ENCODE results near the gene ADAMTSL3. TPM values are rescaled to one million over a fixed set of nuclear protein-coding genes. Genes with fewer than 3 reads are reported as not detected.

The ADAMTSL3 gene
- total and polyA plus RNA-seq, 4 donors, result 0.85 to 58.2 (median 7.9) TPM

- Histone ChIP-seq H3K36me3 (ENCODE audit: control insufficient read depth in 4 of 4, insufficient read depth in 4 of 4, low read length in 4 of 4) (no peaks in the 10 kb centered on the region), H3K4me3 (no peak overlapping the region), H3K27me3 (ENCODE audit: control insufficient read depth in 3 of 3, insufficient read depth in 3 of 3, low read length in 2 of 3) (no peaks in the 10 kb centered on the region), H3K4me1 (ENCODE audit: control insufficient read depth in 5 of 5, insufficient read depth in 5 of 5, low read length in 5 of 5) (peaks cover 0 to 12% (median 2%) of the 10 kb centered on the region in 5 donors), H3K9ac (ENCODE audit: insufficient read depth in 1 of 2, low read length in 2 of 2) (no peak overlapping the region), H3K27ac (ENCODE audit: low read depth in 1 of 2, low read length in 1 of 2) (no peak overlapping the region), H3K9me3 (ENCODE audit: control insufficient read depth in 4 of 4, insufficient read depth in 3 of 4, low read length in 3 of 4) (no peaks in the 10 kb centered on the region)
- ATAC-seq (ENCODE audit: insufficient read depth, low FRiP score) (no peak), DNase-seq (peak in 2 of 3 donors; percentile 12 to 44)
- WGBS, 2 donors, result 60 to 65% methylated on average over 1 of the region's 1 CpG
- TF ChIP-seq CTCF (IDR thresholded peaks at IDR 0.05; ENCODE audit: control extremely low read depth, extremely low read depth), result no peak
These were observed 115.6 kb downstream of the ADAMTSL3 start for GRCh38 chr15:83769411-83769999.

DNA sequence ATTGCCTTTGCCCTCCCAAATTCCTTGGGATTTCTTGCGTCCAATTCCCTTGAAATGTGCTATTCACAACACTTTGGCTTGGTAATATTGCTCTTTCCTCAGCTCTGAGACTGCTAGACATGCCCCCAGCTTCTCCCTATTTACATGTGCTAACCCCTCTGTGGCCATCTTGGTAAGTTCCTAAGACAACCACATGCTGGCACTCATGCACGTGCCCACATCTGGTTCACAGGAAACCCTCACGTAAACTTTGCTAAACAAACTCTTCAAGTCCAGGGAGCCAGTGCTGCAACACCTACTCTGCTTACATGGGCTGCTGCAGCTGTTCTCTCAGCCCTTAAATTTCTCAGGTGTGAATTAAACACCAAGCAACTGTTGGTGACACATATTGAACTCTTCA, 121.8 kb downstream of the ADAMTSL3 start:
- 19 to 60% methylated on average over 3 of the region's 3 CpGs for WGBS, 2 donors
- H3K9me3 ChIP-seq (ENCODE audit: control insufficient read depth in 4 of 4, insufficient read depth in 3 of 4, low read length in 3 of 4), result no peaks in the 10 kb centered on the region
- ATAC-seq (ENCODE audit: insufficient read depth, low FRiP score), result no peak

GRCh38 chr15:83776986-83777385, 123.1 kb downstream of the ADAMTSL3 start:
- ATAC-seq (ENCODE audit: insufficient read depth, low FRiP score) (no peak), DNase-seq (no peak)
- no peaks in the 10 kb centered on the region for H3K4me1 ChIP-seq (ENCODE audit: control insufficient read depth in 5 of 5, insufficient read depth in 5 of 5, low read length in 5 of 5)
- no peak overlapping the region for H3K9ac ChIP-seq (ENCODE audit: insufficient read depth in 1 of 2, low read length in 2 of 2)
- WGBS, 2 donors, result 89 to 93% methylated on average over 4 of the region's 4 CpGs
- TF ChIP-seq CTCF (IDR thresholded peaks at IDR 0.05; ENCODE audit: control extremely low read depth, extremely low read depth), result no peak
- no peak overlapping the region for H3K27ac ChIP-seq (ENCODE audit: low read depth in 1 of 2, low read length in 1 of 2)
- H3K27me3 ChIP-seq (ENCODE audit: control insufficient read depth in 3 of 3, insufficient read depth in 3 of 3, low read length in 2 of 3), result no peaks in the 10 kb centered on the region
- no peaks in the 10 kb centered on the region for H3K9me3 ChIP-seq (ENCODE audit: control insufficient read depth in 4 of 4, insufficient read depth in 3 of 4, low read length in 3 of 4)
- no peaks in the 10 kb centered on the region for H3K36me3 ChIP-seq (ENCODE audit: control insufficient read depth in 4 of 4, insufficient read depth in 4 of 4, low read length in 4 of 4)
- H3K4me3 ChIP-seq, result no peak overlapping the region

More for the DNA sequence above, 121.8 kb downstream of the ADAMTSL3 start:
- H3K36me3 ChIP-seq (ENCODE audit: control insufficient read depth in 4 of 4, insufficient read depth in 4 of 4, low read length in 4 of 4), result no peaks in the 10 kb centered on the region
- no peaks in the 10 kb centered on the region for H3K4me1 ChIP-seq (ENCODE audit: control insufficient read depth in 5 of 5, insufficient read depth in 5 of 5, low read length in 5 of 5)
- TF ChIP-seq CTCF (IDR thresholded peaks at IDR 0.05; ENCODE audit: control extremely low read depth, extremely low read depth), result no peak
- DNase-seq, result peak in 1 of 3 donors; percentile 3
- no peak overlapping the region for H3K9ac ChIP-seq (ENCODE audit: insufficient read depth in 1 of 2, low read length in 2 of 2)
- H3K27ac ChIP-seq (ENCODE audit: low read depth in 1 of 2, low read length in 1 of 2), result no peak overlapping the region
- H3K27me3 ChIP-seq (ENCODE audit: control insufficient read depth in 3 of 3, insufficient read depth in 3 of 3, low read length in 2 of 3), result no peaks in the 10 kb centered on the region
- no peak overlapping the region for H3K4me3 ChIP-seq

DNA sequence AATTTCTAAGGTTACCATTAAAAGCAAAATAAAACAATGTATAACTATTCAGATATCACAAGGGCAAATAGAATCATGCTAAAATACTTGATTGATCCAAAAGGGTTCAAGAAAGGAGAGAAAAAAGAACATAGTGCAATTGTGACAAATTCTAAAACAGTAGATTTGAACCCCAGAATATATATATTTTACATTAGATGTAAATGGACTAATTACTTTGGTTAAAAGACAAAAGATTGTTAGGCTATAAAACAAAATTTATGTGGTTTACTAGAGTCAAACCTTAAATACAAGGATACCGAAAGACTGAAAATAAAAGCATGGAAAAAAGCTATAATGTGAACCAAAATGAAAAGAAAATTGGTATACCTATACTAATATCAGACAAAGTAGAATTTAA, 129.3 kb downstream of the ADAMTSL3 start:
- H3K4me3 ChIP-seq, result no peak overlapping the region
- WGBS, 2 donors, result 93 to 95% methylated on average over 1 of the region's 1 CpG
- no peaks in the 10 kb centered on the region for H3K4me1 ChIP-seq (ENCODE audit: control insufficient read depth in 5 of 5, insufficient read depth in 5 of 5, low read length in 5 of 5)
- DNase-seq (no peak), ATAC-seq (ENCODE audit: insufficient read depth, low FRiP score) (no peak)
- H3K27me3 ChIP-seq (ENCODE audit: control insufficient read depth in 3 of 3, insufficient read depth in 3 of 3, low read length in 2 of 3), result no peaks in the 10 kb centered on the region
- H3K9me3 ChIP-seq (ENCODE audit: control insufficient read depth in 4 of 4, insufficient read depth in 3 of 4, low read length in 3 of 4), result no peaks in the 10 kb centered on the region
- no peak for TF ChIP-seq CTCF (IDR thresholded peaks at IDR 0.05; ENCODE audit: control extremely low read depth, extremely low read depth)
- no peak overlapping the region for H3K27ac ChIP-seq (ENCODE audit: low read depth in 1 of 2, low read length in 1 of 2)
- H3K36me3 ChIP-seq (ENCODE audit: control insufficient read depth in 4 of 4, insufficient read depth in 4 of 4, low read length in 4 of 4), result no peaks in the 10 kb centered on the region
- H3K9ac ChIP-seq (ENCODE audit: insufficient read depth in 1 of 2, low read length in 2 of 2), result no peak overlapping the region

Data from lung (tissue), 12 donors.